ENCODE results near the gene CAMTA1.

The CAMTA1 gene

GRCh38 chr1:7077970-7078369 is 292.7 kb downstream of the CAMTA1 start:
- TF ChIP-seq, protein P1, sequence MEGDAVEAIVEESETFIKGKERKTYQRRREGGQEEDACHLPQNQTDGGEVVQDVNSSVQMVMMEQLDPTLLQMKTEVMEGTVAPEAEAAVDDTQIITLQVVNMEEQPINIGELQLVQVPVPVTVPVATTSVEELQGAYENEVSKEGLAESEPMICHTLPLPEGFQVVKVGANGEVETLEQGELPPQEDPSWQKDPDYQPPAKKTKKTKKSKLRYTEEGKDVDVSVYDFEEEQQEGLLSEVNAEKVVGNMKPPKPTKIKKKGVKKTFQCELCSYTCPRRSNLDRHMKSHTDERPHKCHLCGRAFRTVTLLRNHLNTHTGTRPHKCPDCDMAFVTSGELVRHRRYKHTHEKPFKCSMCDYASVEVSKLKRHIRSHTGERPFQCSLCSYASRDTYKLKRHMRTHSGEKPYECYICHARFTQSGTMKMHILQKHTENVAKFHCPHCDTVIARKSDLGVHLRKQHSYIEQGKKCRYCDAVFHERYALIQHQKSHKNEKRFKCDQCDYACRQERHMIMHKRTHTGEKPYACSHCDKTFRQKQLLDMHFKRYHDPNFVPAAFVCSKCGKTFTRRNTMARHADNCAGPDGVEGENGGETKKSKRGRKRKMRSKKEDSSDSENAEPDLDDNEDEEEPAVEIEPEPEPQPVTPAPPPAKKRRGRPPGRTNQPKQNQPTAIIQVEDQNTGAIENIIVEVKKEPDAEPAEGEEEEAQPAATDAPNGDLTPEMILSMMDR (IDR thresholded peaks at IDR 0.05; ENCODE audit: borderline replicate concordance, control extremely low read depth, extremely low read depth, insufficient read depth, missing control alignments): no peak
- in situ Hi-C loops (cut with MboI; ENCODE audit: low sequenced_read_pairs, unreplicated experiment): loop anchor here (10.0 kb wide), 1 partner anchor 353 kb away; no protein-coding TSS in a partner anchor
- DNase-seq (ENCODE audit: low spot score): no peak

DNA sequence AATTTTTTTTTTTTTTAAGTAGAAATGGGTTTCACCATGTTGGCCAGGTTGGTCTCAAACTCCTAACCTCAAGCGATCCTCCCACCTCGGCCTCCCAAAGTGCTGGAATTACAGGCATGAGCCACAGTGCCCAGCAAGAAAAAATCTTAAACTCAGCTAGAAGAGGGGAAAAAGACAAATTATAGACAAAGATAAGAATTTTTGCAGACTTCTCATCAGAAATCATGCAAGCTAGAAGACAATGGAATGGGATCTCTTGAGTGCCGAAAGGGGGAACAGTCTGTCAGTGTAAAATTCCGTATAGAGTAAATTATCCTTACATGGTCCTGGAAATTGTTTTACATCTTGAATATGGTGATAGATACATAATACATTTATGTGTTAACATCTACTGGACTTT is 294.4 kb downstream of the CAMTA1 start:
- DNase-seq (ENCODE audit: low spot score): no peak
- in situ Hi-C loops (cut with MboI; ENCODE audit: low sequenced_read_pairs, unreplicated experiment): loop anchor here (10.0 kb wide), 1 partner anchor 355 kb away; no protein-coding TSS in a partner anchor
- TF ChIP-seq, protein P1 (IDR thresholded peaks at IDR 0.05; ENCODE audit: borderline replicate concordance, control extremely low read depth, extremely low read depth, insufficient read depth, missing control alignments): no peak

GRCh38 chr1:7084232-7084894 is 299.1 kb downstream of the CAMTA1 start:
- DNase-seq (ENCODE audit: low spot score): no peak
- TF ChIP-seq, protein P1 (IDR thresholded peaks at IDR 0.05; ENCODE audit: borderline replicate concordance, control extremely low read depth, extremely low read depth, insufficient read depth, missing control alignments): no peak
- in situ Hi-C loops (cut with MboI; ENCODE audit: low sequenced_read_pairs, unreplicated experiment): no loop called here

DNA sequence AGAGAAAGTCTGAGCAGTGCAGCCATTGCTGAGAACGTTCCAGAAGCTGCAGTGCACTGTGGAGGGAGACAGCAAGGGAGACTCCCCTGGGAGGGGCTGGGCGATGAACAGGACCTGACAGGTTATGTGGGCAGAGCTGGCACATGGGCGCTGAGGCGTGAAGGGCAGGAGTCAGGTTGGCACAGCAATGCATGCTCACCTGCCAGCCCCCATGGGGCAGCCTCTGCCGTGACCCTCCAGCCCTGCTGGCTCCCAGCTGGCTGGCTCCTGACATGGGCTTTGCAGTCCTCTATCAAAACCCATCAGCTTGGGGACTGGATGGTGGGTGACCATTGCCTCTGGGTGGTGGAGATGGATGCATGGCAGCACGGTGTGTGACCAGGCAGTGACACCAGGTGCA is 300.3 kb downstream of the CAMTA1 start:
- no peak for DNase-seq (ENCODE audit: low spot score)
- in situ Hi-C loops (cut with MboI; ENCODE audit: low sequenced_read_pairs, unreplicated experiment): no loop called here
- TF ChIP-seq, protein P1 (IDR thresholded peaks at IDR 0.05; ENCODE audit: borderline replicate concordance, control extremely low read depth, extremely low read depth, insufficient read depth, missing control alignments): no peak

DNA sequence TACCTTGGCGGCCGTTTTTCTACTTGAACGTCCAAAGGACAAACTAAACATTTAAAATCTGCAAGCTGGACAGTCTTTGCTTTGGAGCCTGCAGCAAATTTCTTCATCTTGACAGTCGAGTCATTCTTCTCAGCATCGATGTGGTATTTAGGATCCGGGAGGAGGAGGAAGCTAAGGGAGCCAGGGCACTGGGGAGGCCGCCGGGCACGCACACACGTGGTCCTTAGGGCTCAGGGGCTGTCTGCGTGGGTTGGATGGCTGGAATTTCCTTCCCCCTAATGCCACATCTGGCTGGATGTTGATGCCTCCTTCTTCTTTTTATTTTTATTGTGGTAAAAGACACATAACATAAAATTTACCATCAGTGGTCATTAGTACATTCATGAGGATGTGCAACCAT is 300.9 kb downstream of the CAMTA1 start:
- TF ChIP-seq, protein P1 (IDR thresholded peaks at IDR 0.05; ENCODE audit: borderline replicate concordance, control extremely low read depth, extremely low read depth, insufficient read depth, missing control alignments): no peak
- in situ Hi-C loops (cut with MboI; ENCODE audit: low sequenced_read_pairs, unreplicated experiment): no loop called here
- DNase-seq (ENCODE audit: low spot score): no peak

DNA sequence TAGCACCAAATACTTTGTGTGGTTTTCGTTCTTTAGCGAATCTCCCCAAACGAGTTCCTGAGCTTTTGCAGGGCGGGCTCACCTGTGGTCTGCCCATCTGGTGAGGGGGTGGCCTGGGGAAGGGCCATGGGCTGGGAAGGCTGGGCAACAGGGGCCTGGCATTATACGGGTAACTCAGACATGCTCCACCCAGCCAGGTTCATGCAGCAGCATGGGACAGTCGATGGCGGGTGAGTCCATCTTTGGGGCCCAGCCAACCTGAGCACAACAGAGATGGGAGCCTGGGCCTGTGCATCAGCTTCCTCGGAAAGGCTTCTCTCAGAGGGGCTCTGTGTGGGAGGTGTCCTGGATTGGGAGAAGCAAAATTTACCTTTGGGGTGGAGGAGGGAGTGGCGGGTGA is 302.6 kb downstream of the CAMTA1 start:
- DNase-seq (ENCODE audit: low spot score): no peak
- TF ChIP-seq, protein P1 (IDR thresholded peaks at IDR 0.05; ENCODE audit: borderline replicate concordance, control extremely low read depth, extremely low read depth, insufficient read depth, missing control alignments): no peak
- in situ Hi-C loops (cut with MboI; ENCODE audit: low sequenced_read_pairs, unreplicated experiment): no loop called here
